Activated naive CD8-positive, alpha-beta T cell treated with anti-CD3 and anti-CD28 coated beads, Interleukin-2, amount 50 U/mL, for 24 hours (primary cell): ENCODE results near the gene AVP.
"Not testable (repeated sequence)": the region's sequence is repeated elsewhere in the genome, so short reads cannot be mapped to it uniquely, and the experiment has no call there.

Experiments used
- ATAC-seq: fragments of 150-1000 bp; cut with Tn5 transposase; one replicate; pipeline ENCODE4 v1.10.0; 2021
- DNase-seq: peaks from one replicate; pipeline ENCODE4 v3.0.0; 2021
- H3K27ac Mint-ChIP-seq: one replicate; pipeline ENCODE4 v1.8.0; 2021; ENCODE audit warnings: mild to moderate bottlenecking, mixed read lengths
- H3K27me3 Mint-ChIP-seq: one replicate; pipeline ENCODE4 v1.8.0; 2021; ENCODE audit warnings: mixed read lengths
- H3K36me3 Mint-ChIP-seq: one replicate; pipeline ENCODE4 v1.8.0; 2021; ENCODE audit warnings: low read depth, mixed read lengths
- H3K4me1 Mint-ChIP-seq: one replicate; pipeline ENCODE4 v1.8.0; 2021; ENCODE audit warnings: mixed read lengths
- H3K4me3 Mint-ChIP-seq: one replicate; pipeline ENCODE4 v1.8.0; 2021; ENCODE audit warnings: mild to moderate bottlenecking, moderate library complexity, mixed read lengths
- H3K9me3 Mint-ChIP-seq: one replicate; pipeline ENCODE4 v1.8.0; 2021; ENCODE audit warnings: mixed read lengths

AVP gene

DNA sequence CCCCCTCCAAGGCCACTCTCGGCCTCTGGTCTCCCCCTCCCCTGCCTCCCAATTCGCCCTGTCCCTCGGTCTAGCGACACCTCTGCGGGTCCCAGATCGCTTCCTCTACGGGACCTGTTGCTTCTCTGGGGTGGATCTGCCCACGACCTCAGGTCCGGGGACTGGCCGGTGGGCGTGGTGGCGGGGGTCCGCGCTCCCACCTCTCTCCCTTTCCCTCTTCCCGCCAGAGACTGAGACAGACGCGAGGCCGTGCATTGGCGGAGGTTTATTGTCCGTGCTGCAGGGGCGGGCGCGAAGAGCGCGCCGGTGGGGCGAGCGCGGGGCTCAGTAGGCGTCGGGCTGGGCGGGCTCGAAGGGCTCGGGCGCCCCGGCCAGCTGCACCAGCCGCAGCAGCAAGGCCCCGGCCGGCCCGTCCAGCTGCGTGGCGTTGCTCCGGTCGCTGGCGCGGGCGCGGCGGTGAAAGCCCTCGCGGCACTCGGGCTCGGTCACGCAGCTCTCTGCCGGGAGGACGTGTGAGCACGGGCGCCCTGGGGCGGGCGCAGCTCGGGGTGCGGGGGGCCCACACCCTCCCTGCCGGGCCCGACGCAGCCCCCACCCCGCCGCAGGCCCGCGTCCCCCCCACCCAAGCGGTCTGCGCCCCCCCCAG is 2.1 kb downstream of the AVP start:
- Mint-ChIP-seq H3K27me3 (peaks cover 47% of the 10 kb centered on the region), H3K27ac (no peak overlapping the region), H3K4me3 (peak overlapping the region; percentile 32), H3K36me3 (no peaks in the 10 kb centered on the region), H3K4me1 (peaks cover 15% of the 10 kb centered on the region), H3K9me3 (no peaks in the 10 kb centered on the region)
- DNase-seq (no peak), ATAC-seq (no peak)

DNA sequence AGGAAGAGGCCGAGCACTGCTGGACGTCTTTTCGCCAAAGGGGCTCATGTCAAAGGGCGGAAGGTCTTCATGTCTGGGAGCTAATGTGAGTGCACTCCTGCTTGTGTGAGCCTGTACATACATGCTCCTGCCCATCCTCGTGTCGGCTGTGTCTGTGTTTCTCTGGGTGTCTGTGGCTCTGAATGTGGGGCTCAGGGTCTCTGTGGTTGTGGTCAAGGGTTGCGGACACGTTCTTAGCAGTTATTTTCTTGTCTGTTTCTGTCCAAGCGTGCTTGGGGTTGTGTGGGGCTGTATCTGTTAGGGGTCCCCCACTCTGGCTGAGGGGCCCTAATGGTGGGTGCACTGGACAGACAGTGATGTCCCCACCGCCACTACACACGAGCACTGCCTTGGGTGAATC is 2.9 kb downstream of the AVP start:
- peaks cover 22% of the 10 kb centered on the region for H3K4me1 Mint-ChIP-seq
- no peaks in the 10 kb centered on the region for H3K9me3 Mint-ChIP-seq
- H3K27me3 Mint-ChIP-seq, result peaks cover 47% of the 10 kb centered on the region
- DNase-seq (no peak), ATAC-seq (no peak)
- no peak overlapping the region for H3K27ac Mint-ChIP-seq
- H3K4me3 Mint-ChIP-seq, result no peak overlapping the region
- H3K36me3 Mint-ChIP-seq, result no peaks in the 10 kb centered on the region

- H3K27me3 Mint-ChIP-seq, result peaks cover 46% of the 10 kb centered on the region
Measured at GRCh38 chr20:3080939-3081388, 3.6 kb downstream of the AVP start.

DNA sequence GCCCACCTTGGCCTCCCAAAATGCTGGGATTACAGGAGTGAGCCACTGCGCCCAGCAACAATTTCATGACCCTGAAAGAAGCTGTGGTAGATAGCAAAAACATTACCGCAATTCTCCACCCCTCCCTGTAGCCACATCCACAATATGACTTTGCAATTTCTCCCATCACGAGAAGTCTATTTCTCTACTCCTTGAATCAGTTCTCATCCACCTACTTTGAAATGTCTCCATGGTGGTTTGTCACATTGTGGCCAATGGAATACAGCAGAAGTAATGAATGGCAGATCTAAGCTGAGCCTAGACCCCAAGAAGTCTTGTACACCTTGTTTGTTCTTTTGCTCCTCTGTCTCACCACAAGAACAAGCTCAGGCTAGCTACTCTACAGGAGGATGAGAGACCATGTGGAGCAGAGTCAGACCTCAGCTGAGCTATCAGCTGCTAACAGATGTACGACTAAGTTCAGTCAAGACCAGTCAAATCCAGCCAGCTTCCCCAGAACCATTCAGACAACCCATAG is 6.8 kb downstream of the AVP start:
- peaks cover 19% of the 10 kb centered on the region for H3K4me1 Mint-ChIP-seq
- no peaks in the 10 kb centered on the region for H3K36me3 Mint-ChIP-seq
- peak overlapping the region; percentile 21 for H3K27ac Mint-ChIP-seq
- ATAC-seq, result peak; percentile 30
- H3K4me3 Mint-ChIP-seq, result no peak overlapping the region
- H3K9me3 Mint-ChIP-seq, result no peaks in the 10 kb centered on the region
- DNase-seq, result no peak
- peaks cover 30% of the 10 kb centered on the region for H3K27me3 Mint-ChIP-seq

More at GRCh38 chr20:3080939-3081388, 3.6 kb downstream of the AVP start:
- H3K4me3 Mint-ChIP-seq, result no peak overlapping the region
- no peaks in the 10 kb centered on the region for H3K36me3 Mint-ChIP-seq
- ATAC-seq (no peak), DNase-seq (no peak)
- H3K4me1 Mint-ChIP-seq, result peaks cover 22% of the 10 kb centered on the region
- no peak overlapping the region for H3K27ac Mint-ChIP-seq
- no peaks in the 10 kb centered on the region for H3K9me3 Mint-ChIP-seq

DNA sequence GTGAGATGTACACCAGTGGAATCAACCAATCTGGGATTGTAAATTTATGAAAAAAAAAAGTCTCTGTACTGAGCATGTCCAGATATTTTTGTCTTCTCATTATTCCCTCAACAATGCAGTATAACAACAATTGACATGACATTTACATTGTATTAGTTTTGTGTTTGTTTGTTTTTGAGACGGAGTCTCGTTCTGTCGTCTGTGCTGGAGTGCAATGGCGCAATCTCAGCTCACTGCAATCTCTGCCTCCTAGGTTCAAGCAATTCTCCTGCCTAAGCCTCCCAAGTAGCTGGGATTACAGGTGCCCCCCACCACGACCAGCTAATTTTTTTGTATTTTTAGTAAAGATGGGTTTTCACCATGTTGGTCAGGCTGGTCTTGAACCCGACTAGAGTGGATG is 9.2 kb downstream of the AVP start:
- DNase-seq, ATAC-seq, H3K9me3 Mint-ChIP-seq, H3K4me3 Mint-ChIP-seq, H3K27ac Mint-ChIP-seq, H3K36me3 Mint-ChIP-seq: not testable (repeated sequence)
- H3K4me1 Mint-ChIP-seq, result peaks cover 28% of the 10 kb centered on the region
- peaks cover 12% of the 10 kb centered on the region for H3K27me3 Mint-ChIP-seq

- H3K9me3 Mint-ChIP-seq, result no peaks in the 10 kb centered on the region
- ATAC-seq (no peak), DNase-seq (no peak)
- no peak overlapping the region for H3K27ac Mint-ChIP-seq
- H3K4me1 Mint-ChIP-seq, result peaks cover 28% of the 10 kb centered on the region
- no peaks in the 10 kb centered on the region for H3K36me3 Mint-ChIP-seq
- H3K4me3 Mint-ChIP-seq, result no peak overlapping the region
- H3K27me3 Mint-ChIP-seq, result peaks cover 8% of the 10 kb centered on the region
Measured at GRCh38 chr20:3074812-3075211, 9.7 kb downstream of the AVP start.

DNA sequence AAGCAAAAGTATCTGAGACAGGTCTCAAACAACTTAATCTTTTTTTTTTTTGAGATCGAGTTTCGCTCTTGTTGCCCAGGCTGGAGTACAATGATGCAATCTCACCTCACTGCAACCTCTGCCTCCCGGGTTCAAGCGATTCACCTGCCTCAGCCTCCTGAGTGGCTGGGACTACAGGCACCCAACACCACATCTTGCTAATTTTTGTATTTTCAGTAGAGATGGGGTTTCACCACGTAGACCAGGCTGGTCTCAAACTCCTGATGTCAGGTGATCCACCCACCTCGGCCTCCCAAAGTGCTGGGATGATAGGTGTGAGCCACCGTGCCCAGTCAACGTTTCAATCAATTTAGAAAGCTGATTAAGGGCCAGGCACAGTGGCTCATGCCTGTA is 11.3 kb downstream of the AVP start:
- H3K27ac Mint-ChIP-seq, H3K27me3 Mint-ChIP-seq, H3K36me3 Mint-ChIP-seq, H3K4me3 Mint-ChIP-seq, DNase-seq, ATAC-seq, H3K9me3 Mint-ChIP-seq: not testable (repeated sequence)
- H3K4me1 Mint-ChIP-seq, result peaks cover 28% of the 10 kb centered on the region

DNA sequence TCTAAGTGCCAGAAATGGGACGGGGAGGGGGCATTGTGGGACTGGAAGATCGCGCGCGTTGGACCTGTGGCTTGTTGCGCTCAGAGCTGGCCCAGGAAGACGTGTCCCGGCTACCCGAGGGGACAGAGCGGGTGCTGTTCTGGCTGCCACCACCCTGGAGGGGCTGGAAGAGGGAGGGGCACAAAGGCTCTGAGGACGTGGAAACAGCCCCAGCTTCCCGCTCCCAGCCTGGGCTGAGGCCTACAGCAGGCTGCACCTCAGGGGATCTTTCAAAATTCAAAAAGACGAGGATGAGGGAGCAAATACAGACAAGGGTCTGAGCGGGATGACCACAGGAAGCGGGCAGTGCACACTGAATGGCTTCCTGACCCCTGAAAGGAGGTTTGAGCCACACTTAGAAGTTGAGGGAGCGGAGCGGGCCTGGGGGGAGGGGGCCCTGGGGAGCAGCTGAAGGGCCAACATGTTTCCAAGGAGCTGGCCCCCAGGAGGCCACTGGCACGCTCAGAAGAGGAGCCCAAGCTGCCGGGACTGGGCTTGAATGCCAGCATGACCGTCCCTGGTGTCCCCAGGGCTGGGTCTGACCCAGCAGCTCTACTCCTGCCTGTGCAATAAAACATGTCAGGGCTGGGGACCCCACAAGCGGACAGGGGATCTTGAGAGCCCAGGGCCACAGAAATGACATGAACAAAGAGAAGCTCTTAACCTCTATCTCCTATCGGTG is 11.8 kb downstream of the AVP start:
- no peaks in the 10 kb centered on the region for H3K9me3 Mint-ChIP-seq
- H3K27ac Mint-ChIP-seq, result peak overlapping the region; percentile 54
- no peaks in the 10 kb centered on the region for H3K36me3 Mint-ChIP-seq
- ATAC-seq (no peak), DNase-seq (no peak)
- peaks cover 25% of the 10 kb centered on the region for H3K4me1 Mint-ChIP-seq
- H3K4me3 Mint-ChIP-seq, result peak overlapping the region; percentile 61
- H3K27me3 Mint-ChIP-seq, result peaks cover 6% of the 10 kb centered on the region

DNA sequence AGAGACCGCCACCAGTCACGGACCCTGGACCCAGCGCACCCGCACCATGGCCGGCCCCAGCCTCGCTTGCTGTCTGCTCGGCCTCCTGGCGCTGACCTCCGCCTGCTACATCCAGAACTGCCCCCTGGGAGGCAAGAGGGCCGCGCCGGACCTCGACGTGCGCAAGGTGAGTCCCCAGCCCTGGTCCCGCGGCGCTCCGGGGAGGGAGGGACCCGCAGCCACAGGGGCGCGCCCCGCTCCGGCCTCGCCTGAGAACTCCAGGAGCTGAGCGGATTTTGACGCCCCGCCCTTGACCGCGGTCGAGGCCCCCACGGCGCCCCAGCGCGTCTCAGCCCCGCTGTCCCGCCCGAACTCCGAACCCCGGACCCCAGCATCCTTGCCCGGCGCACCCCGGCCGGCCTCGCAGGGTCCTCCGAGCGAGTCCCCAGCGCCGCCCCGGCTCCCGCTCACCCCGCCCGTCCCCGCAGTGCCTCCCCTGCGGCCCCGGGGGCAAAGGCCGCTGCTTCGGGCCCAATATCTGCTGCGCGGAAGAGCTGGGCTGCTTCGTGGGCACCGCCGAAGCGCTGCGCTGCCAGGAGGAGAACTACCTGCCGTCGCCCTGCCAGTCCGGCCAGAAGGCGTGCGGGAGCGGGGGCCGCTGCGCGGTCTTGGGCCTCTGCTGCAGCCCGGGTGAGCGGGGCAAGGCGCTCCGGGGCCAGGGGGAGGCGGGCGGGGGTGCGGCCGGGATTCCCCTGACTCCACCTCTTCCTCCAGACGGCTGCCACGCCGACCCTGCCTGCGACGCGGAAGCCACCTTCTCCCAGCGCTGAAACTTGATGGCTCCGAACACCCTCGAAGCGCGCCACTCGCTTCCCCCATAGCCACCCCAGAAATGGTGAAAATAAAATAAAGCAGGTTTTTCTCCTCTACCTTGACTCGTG is 12.7 kb downstream of the AVP start, which contains the start of gene OXT:
OXT (plus strand) TSS at position 11 of the 920 bp plus-strand sequence; CDS start at position 47, 36 bp downstream.
- Mint-ChIP-seq H3K27me3 (peaks cover 6% of the 10 kb centered on the region), H3K9me3 (no peaks in the 10 kb centered on the region), H3K27ac (peak within 1 kb of the TSS; percentile 54), H3K36me3 (no peaks in the 10 kb centered on the region), H3K4me1 (peaks cover 17% of the 10 kb centered on the region), H3K4me3 (peak within 1 kb of the TSS; percentile 61)
- peak; percentile 67 for DNase-seq
- peak; percentile 74 for ATAC-seq

GRCh38 chr20:3071266-3071609 is 13.3 kb downstream of the AVP start:
- Mint-ChIP-seq H3K9me3 (no peaks in the 10 kb centered on the region), H3K4me1 (peaks cover 15% of the 10 kb centered on the region), H3K27ac (no peak overlapping the region), H3K4me3 (peak overlapping the region; percentile 33), H3K27me3 (peaks cover 6% of the 10 kb centered on the region), H3K36me3 (no peaks in the 10 kb centered on the region)
- DNase-seq (no peak), ATAC-seq (no peak)

GRCh38 chr20:3070725-3071124 is 13.8 kb downstream of the AVP start:
- Mint-ChIP-seq H3K9me3 (no peaks in the 10 kb centered on the region), H3K4me3 (peak overlapping the region; percentile 27), H3K36me3 (no peaks in the 10 kb centered on the region), H3K4me1 (peaks cover 15% of the 10 kb centered on the region), H3K27ac (no peak overlapping the region), H3K27me3 (peaks cover 6% of the 10 kb centered on the region)
- no peak for DNase-seq
- no peak for ATAC-seq

DNA sequence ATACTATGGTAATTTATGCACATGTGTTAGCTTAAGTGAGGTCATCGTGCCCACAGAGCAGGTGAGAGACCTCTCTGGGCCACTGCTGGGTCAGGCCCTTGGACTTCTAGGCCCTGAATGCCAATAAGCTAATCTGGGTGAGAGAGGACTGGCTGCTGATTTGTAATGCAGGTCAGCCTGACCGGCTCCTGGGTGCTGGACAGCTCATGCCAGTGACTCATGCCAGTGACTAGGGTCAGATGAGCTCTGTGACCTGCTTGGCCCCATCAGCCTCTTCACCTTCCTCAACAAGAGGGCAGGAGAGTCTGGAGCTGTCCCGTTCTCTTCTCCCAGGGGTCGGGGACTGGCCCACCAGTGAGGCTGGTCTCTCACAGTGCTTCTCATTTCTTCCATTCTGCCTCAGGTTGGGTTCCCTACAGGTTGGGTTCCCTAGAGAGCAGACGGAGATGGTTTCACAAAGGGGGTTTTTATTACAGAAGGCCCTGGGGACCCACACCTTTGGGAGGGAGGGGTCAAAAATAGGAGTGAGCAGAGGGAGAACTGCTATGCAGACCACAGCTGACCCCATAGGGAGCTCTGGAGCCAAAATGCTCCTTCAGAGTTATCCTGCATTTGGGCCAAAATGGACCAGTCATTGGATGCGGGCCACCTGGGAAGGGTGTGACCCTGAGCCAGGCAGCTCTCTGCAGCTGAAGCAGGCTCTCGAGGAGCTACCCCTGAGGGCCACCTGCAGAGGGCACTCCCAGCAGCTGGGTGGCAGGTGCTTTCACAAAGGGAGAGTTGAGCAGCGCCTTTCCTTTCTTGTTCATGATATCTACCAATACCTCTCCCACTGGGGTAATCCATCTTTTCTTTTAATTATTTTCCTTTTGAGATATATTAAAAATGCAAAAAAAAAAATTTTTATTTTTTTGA is 15.3 kb downstream of the AVP start:
- ATAC-seq (peak; percentile 50), DNase-seq (no peak)
- Mint-ChIP-seq H3K4me3 (no peak overlapping the region), H3K36me3 (no peaks in the 10 kb centered on the region), H3K4me1 (peaks cover 18% of the 10 kb centered on the region), H3K27ac (no peak overlapping the region), H3K9me3 (no peaks in the 10 kb centered on the region), H3K27me3 (peaks cover 3% of the 10 kb centered on the region)

DNA sequence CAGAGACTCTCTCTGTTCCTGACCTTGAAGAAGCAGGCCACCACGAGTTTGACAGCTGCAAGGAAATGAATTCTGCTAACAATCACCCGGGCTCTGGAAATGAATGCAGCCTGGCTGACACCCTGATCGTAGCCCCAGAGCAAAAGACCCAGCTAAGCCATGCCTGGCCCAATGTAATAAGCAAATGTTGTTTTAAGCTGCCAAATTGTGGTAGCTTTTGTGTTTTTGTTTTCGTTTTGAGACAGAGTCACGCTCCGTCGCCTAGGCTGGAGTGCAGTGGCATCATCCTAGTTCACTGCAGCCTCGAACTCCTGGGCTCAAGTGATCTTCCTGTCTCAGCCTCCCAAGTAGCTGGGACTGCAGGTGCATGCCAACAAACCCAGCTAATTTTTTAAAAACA is 16.4 kb downstream of the AVP start:
- Mint-ChIP-seq H3K27me3 (peaks cover 3% of the 10 kb centered on the region), H3K4me1 (peaks cover 20% of the 10 kb centered on the region), H3K36me3 (no peaks in the 10 kb centered on the region), H3K27ac (no peak overlapping the region), H3K4me3 (no peak overlapping the region), H3K9me3 (no peaks in the 10 kb centered on the region)
- DNase-seq (no peak), ATAC-seq (no peak)
